Neural cell (in vitro differentiated cells): Measurements from ENCODE around the gene DLD. TPM values are rescaled to one million over a fixed set of nuclear protein-coding genes. Genes with fewer than 3 reads are reported as not detected.

ENCODE experiments used
- H2AFZ ChIP-seq: fragments of 200-600, 300-800 bp; sonication (generic), shearing (Covaris generic); 2 replicates; pipeline ENCODE4 v1.6.0; 2014; ENCODE audit warnings: low read depth, mild to moderate bottlenecking, antibody characterized with exemption, low read length, moderate library complexity
- H3F3A ChIP-seq: fragments of 200-600 bp; shearing (Covaris generic); 2 replicates; pipeline ENCODE4 v1.6.1; 2016; ENCODE audit warnings: mild to moderate bottlenecking, moderate library complexity, mixed read lengths, antibody characterized with exemption, low read length; ENCODE audit not compliant: insufficient read depth, poor library complexity, severe bottlenecking
- H3K27ac ChIP-seq: fragments of 200-600, 300-800 bp; sonication (generic), shearing (Covaris generic); 2 replicates; pipeline ENCODE4 v1.5.1; 2014; ENCODE audit warnings: mild to moderate bottlenecking, low read length, moderate library complexity
- H3K27me3 ChIP-seq: fragments of 300-800, 200-600 bp; sonication (generic), shearing (Covaris generic); 2 replicates; pipeline ENCODE4 v1.6.0; 2014; ENCODE audit warnings: mild to moderate bottlenecking, low read depth, low read length, moderate library complexity; ENCODE audit not compliant: insufficient read depth
- H3K36me3 ChIP-seq: fragments of 300-800, 200-600 bp; sonication (generic), shearing (Covaris generic); 2 replicates; pipeline ENCODE4 v1.5.1; 2014; ENCODE audit warnings: mild to moderate bottlenecking, antibody characterized with exemption, low read length, moderate library complexity; ENCODE audit not compliant: insufficient read depth
- H3K4me2 ChIP-seq: fragments of 300-800, 200-600 bp; sonication (generic), shearing (Covaris generic); 2 replicates; pipeline ENCODE4 v1.6.0; 2014; ENCODE audit warnings: mild to moderate bottlenecking, low read length
- H3K4me3 ChIP-seq: fragments of 300-800, 200-600 bp; sonication (generic), shearing (Covaris generic); 2 replicates; pipeline ENCODE4 v1.5.1; 2014; ENCODE audit warnings: mild to moderate bottlenecking, low read length, moderate library complexity
- H3K79me2 ChIP-seq: fragments of 200-600 bp; shearing (Covaris generic); replicated peaks from 2 replicates; pipeline ENCODE4 v1.6.0; 2014; ENCODE audit warnings: mild to moderate bottlenecking, low read length, moderate library complexity; ENCODE audit not compliant: insufficient read depth
- H3K9ac ChIP-seq: fragments of 300-800, 200-600 bp; sonication (generic), shearing (Covaris generic); 2 replicates; pipeline ENCODE4 v1.6.1; 2016; ENCODE audit warnings: mild to moderate bottlenecking, low read length, mixed read lengths
- H3K9me2 ChIP-seq: fragments of 200-600 bp; shearing (Covaris generic); 2 replicates; pipeline ENCODE4 v1.6.1; 2016; ENCODE audit warnings: mild to moderate bottlenecking, low read length, mixed read lengths; ENCODE audit not compliant: insufficient read depth
- H3K9me3 ChIP-seq: fragments of 200-600, 300-800 bp; sonication (generic), shearing (Covaris generic); 2 replicates; pipeline ENCODE4 v1.6.1; 2016; ENCODE audit warnings: mild to moderate bottlenecking, mixed run types, low read length, moderate library complexity, mixed read lengths
- H4K20me1 ChIP-seq: fragments of 200-600 bp; shearing (Covaris generic); 2 replicates; pipeline ENCODE4 v1.6.1; 2016; ENCODE audit warnings: mild to moderate bottlenecking, mixed run types; ENCODE audit not compliant: insufficient read depth
- EP300 ChIP-seq: fragments of 450-650 bp; conservative IDR thresholded peaks from 2 replicates; pipeline ENCODE4 v1.6.1; 2014; ENCODE audit warnings: antibody characterized with exemption, mild to moderate bottlenecking, moderate library complexity; ENCODE audit not compliant: poor library complexity, severe bottlenecking
- EZH2 ChIP-seq: fragments of 200-600, 300-800 bp; shearing (Covaris generic), sonication (generic); IDR thresholded peaks from 2 replicates; pipeline ENCODE4 v1.6.1; 2014; ENCODE audit warnings: antibody characterized with exemption, low read length, borderline replicate concordance, mild to moderate bottlenecking; ENCODE audit not compliant: insufficient read depth, poor library complexity, severe bottlenecking
- MXI1 ChIP-seq: fragments of 450-650 bp; conservative IDR thresholded peaks from 2 replicates; pipeline ENCODE4 v1.6.1; 2014; ENCODE audit warnings: antibody characterized with exemption, mild to moderate bottlenecking; ENCODE audit not compliant: poor library complexity, severe bottlenecking
- POLR2AphosphoS5 ChIP-seq: IDR thresholded peaks from 2 replicates; pipeline ENCODE4 v1.6.1; 2012
- RAD21 ChIP-seq: fragments of 450-650 bp; conservative IDR thresholded peaks from 2 replicates; pipeline ENCODE4 v1.6.1; 2014; ENCODE audit warnings: antibody characterized with exemption, mild to moderate bottlenecking, moderate library complexity
- SMC3 ChIP-seq: fragments of 450-650 bp; conservative IDR thresholded peaks from 2 replicates; pipeline ENCODE4 v1.6.1; 2014; ENCODE audit warnings: antibody characterized with exemption, mild to moderate bottlenecking, moderate library complexity; ENCODE audit not compliant: poor library complexity
- TAF1 ChIP-seq: IDR thresholded peaks from 2 replicates; pipeline ENCODE4 v1.6.1; 2012; ENCODE audit warnings: low read depth
- polyA plus RNA-seq: library from polyadenylated mRNA; depleted of rRNA; stranded (reverse); fragments of >200 nt; gene quantifications from 2 replicates; pipeline ENCODE4 v1.2.3, GENCODE V29; 2014
- TF ChIP-seq, protein P1 (sequence below): IDR thresholded peaks from 2 replicates; pipeline ENCODE4 v1.6.1; 2012; ENCODE audit warnings: borderline replicate concordance
- TF ChIP-seq, protein P2 (sequence below): fragments of 450-650 bp; IDR thresholded peaks from 2 replicates; pipeline ENCODE4 v1.5.1; 2014; ENCODE audit warnings: antibody characterized with exemption, mild to moderate bottlenecking, moderate library complexity; ENCODE audit not compliant: poor library complexity, severe bottlenecking

Gene DLD
- polyA plus RNA-seq, 1 donor from 2014 or later: 214 TPM

GRCh38 chr7:107932805-107933204 is 41.8 kb downstream of the DLD start:
- H3K4me3 ChIP-seq: no peak overlapping the region
- H3K79me2 ChIP-seq: no peaks in the 10 kb centered on the region
- H3K9ac ChIP-seq: no peak overlapping the region
- H4K20me1 ChIP-seq: no peaks in the 10 kb centered on the region
- no peak overlapping the region for H3K27ac ChIP-seq
- H3K4me2 ChIP-seq: no peak overlapping the region
- H2AFZ ChIP-seq: no peak overlapping the region
- H3K36me3 ChIP-seq: no peaks in the 10 kb centered on the region
- no peaks in the 10 kb centered on the region for H3K9me2 ChIP-seq
- no peak for TF ChIP-seq RAD21
- no peak for TF ChIP-seq SMC3
- TF ChIP-seq, protein P1, sequence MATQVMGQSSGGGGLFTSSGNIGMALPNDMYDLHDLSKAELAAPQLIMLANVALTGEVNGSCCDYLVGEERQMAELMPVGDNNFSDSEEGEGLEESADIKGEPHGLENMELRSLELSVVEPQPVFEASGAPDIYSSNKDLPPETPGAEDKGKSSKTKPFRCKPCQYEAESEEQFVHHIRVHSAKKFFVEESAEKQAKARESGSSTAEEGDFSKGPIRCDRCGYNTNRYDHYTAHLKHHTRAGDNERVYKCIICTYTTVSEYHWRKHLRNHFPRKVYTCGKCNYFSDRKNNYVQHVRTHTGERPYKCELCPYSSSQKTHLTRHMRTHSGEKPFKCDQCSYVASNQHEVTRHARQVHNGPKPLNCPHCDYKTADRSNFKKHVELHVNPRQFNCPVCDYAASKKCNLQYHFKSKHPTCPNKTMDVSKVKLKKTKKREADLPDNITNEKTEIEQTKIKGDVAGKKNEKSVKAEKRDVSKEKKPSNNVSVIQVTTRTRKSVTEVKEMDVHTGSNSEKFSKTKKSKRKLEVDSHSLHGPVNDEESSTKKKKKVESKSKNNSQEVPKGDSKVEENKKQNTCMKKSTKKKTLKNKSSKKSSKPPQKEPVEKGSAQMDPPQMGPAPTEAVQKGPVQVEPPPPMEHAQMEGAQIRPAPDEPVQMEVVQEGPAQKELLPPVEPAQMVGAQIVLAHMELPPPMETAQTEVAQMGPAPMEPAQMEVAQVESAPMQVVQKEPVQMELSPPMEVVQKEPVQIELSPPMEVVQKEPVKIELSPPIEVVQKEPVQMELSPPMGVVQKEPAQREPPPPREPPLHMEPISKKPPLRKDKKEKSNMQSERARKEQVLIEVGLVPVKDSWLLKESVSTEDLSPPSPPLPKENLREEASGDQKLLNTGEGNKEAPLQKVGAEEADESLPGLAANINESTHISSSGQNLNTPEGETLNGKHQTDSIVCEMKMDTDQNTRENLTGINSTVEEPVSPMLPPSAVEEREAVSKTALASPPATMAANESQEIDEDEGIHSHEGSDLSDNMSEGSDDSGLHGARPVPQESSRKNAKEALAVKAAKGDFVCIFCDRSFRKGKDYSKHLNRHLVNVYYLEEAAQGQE: no peak
- H3K9me3 ChIP-seq: no peaks in the 10 kb centered on the region
- H3K27me3 ChIP-seq: no peaks in the 10 kb centered on the region
- H3F3A ChIP-seq: no peaks in the 10 kb centered on the region

GRCh38 chr7:107933386-107934013 is 42.5 kb downstream of the DLD start:
- Histone ChIP-seq H3K9me2 (no peaks in the 10 kb centered on the region), H2AFZ (no peak overlapping the region), H4K20me1 (no peaks in the 10 kb centered on the region), H3F3A (no peaks in the 10 kb centered on the region), H3K79me2 (no peaks in the 10 kb centered on the region), H3K27ac (no peak overlapping the region), H3K36me3 (peaks cover under 1% of the 10 kb centered on the region), H3K27me3 (no peaks in the 10 kb centered on the region), H3K4me2 (no peak overlapping the region), H3K9me3 (no peaks in the 10 kb centered on the region), H3K4me3 (no peak overlapping the region), H3K9ac (no peak overlapping the region)
- TF ChIP-seq EP300: no peak
- TF ChIP-seq, protein P2, sequence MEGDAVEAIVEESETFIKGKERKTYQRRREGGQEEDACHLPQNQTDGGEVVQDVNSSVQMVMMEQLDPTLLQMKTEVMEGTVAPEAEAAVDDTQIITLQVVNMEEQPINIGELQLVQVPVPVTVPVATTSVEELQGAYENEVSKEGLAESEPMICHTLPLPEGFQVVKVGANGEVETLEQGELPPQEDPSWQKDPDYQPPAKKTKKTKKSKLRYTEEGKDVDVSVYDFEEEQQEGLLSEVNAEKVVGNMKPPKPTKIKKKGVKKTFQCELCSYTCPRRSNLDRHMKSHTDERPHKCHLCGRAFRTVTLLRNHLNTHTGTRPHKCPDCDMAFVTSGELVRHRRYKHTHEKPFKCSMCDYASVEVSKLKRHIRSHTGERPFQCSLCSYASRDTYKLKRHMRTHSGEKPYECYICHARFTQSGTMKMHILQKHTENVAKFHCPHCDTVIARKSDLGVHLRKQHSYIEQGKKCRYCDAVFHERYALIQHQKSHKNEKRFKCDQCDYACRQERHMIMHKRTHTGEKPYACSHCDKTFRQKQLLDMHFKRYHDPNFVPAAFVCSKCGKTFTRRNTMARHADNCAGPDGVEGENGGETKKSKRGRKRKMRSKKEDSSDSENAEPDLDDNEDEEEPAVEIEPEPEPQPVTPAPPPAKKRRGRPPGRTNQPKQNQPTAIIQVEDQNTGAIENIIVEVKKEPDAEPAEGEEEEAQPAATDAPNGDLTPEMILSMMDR: no peak
- no peak for TF ChIP-seq RAD21
- no peak for TF ChIP-seq MXI1
- no peak for TF ChIP-seq SMC3
- TF ChIP-seq POLR2AphosphoS5: no peak
- TF ChIP-seq TAF1: no peak
- TF ChIP-seq, protein P1: no peak
- TF ChIP-seq EZH2: no peak
